ENCODE measurements around the gene EIF3C.
"Not testable (repeated sequence)": the region's sequence is repeated elsewhere in the genome, so short reads cannot be mapped to it uniquely, and the experiment has no call there.

The EIF3C gene

GRCh38 chr16:28740631-28741030, 29.4 kb downstream of the EIF3C start:
- H3K27ac ChIP-seq; POLR2A ChIA-PET (ENCODE audit: low non-redundant PET); DNase-seq (ENCODE audit: low spot score); CTCF ChIA-PET: not testable (repeated sequence)

GRCh38 chr16:28741295-28741694, 30.0 kb downstream of the EIF3C start:
- POLR2A ChIA-PET (ENCODE audit: low non-redundant PET); DNase-seq (ENCODE audit: low spot score); H3K27ac ChIP-seq; CTCF ChIA-PET: not testable (repeated sequence)

GRCh38 chr16:28746618-28747350, 35.5 kb downstream of the EIF3C start:
- POLR2A ChIA-PET (ENCODE audit: low non-redundant PET); CTCF ChIA-PET; DNase-seq (ENCODE audit: low spot score); H3K27ac ChIP-seq: not testable (repeated sequence)

- POLR2A ChIA-PET (ENCODE audit: low non-redundant PET); H3K27ac ChIP-seq; CTCF ChIA-PET; DNase-seq (ENCODE audit: low spot score): not testable (repeated sequence)
Observed at GRCh38 chr16:28749997-28750465, 38.8 kb downstream of the EIF3C start.

GRCh38 chr16:28750469-28751067, 39.3 kb downstream of the EIF3C start:
- CTCF ChIA-PET; H3K27ac ChIP-seq; DNase-seq (ENCODE audit: low spot score); POLR2A ChIA-PET (ENCODE audit: low non-redundant PET): not testable (repeated sequence)

GRCh38 chr16:28751487-28751886, 40.2 kb downstream of the EIF3C start, which contains the start of gene NPIPB9:
NPIPB9 (plus strand) TSS chr16:28751787.
- not testable (repeated sequence) for H3K27ac ChIP-seq

GRCh38 chr16:28781697-28782096, 70.4 kb downstream of the EIF3C start:
- H3K27ac ChIP-seq; POLR2A ChIA-PET (ENCODE audit: low non-redundant PET); DNase-seq (ENCODE audit: low spot score); CTCF ChIA-PET: not testable (repeated sequence)

More at GRCh38 chr16:28751487-28751886, 40.2 kb downstream of the EIF3C start, which contains the start of gene NPIPB9:
- DNase-seq (ENCODE audit: low spot score); POLR2A ChIA-PET (ENCODE audit: low non-redundant PET); CTCF ChIA-PET: not testable (repeated sequence)

GRCh38 chr16:28782357-28782756, 71.1 kb downstream of the EIF3C start:
- POLR2A ChIA-PET (ENCODE audit: low non-redundant PET); DNase-seq (ENCODE audit: low spot score); CTCF ChIA-PET; H3K27ac ChIP-seq: not testable (repeated sequence)

Data from RWPE1 (cell line).